ENCODE results near the gene FBXW4.

Gene FBXW4

GRCh38 chr10:101696632-101697031, 1.7 kb upstream of the FBXW4 start:
- no peak for DNase-seq (ENCODE audit: low read depth in 2 of 2)

GRCh38 chr10:101695404-101695890, 477 bp upstream of the FBXW4 start:
- no peak for DNase-seq (ENCODE audit: low read depth in 2 of 2)

DNA sequence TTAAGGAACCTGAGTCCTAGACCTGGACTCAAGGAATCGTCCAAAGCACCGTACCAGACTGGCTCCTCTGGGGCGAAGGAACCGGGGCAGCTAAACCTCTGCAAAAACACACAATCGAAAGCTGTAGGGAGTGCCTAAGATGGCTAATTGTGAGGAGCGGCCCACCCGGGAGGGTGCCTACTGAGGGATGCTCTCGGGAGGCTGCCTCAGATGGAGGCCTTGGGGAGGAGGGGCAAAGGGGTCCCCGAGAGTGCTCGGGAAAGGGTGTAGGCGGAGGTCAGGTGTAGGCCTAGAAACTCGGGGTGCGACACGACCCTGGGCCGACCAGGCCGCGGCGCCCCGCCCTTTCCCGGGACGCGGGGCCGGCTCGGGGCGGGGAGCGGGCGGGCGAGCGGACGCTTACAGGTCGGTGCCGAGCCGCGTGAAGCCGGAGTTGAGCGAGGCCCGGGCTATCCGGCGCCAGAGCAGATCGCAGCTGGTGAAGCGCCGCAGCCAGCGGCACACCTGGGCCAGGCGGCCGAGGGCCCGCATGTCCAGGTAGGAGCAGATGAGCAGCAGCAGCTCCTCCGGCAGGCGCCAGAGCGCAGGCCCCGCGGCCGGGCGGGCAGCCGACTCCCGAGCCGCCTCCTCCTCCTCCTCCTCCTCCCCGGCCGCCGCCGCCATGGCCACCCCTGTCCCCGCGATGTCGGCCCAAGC, 844 bp downstream of the FBXW4 start:
- DNase-seq (ENCODE audit: low read depth in 2 of 2): peak; percentile 36 to 54

- DNase-seq (ENCODE audit: low read depth in 2 of 2): peak in 1 of 2 donors; percentile 2
Observed at GRCh38 chr10:101693651-101693977, 1.4 kb downstream of the FBXW4 start.

DNA sequence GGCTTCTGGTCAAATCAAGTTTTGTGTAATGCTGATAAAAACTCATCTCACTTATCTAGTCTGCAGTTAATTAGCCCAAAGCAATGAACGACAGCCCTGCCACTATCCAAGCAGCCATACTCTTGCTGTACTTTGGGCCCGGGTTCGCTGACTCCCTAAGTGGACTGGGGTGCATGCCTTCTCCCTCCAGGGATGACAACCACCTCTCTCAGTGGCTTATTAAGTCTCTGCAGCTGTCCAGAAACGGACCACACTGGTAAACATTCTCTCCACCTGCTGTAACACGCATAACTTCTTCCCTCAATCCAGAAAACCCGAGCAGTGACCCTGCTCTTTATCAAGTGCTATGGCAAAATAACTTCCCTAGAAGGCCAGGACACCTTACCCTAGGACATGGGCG, 3.9 kb downstream of the FBXW4 start:
- DNase-seq (ENCODE audit: low read depth in 2 of 2): no peak

- DNase-seq (ENCODE audit: low read depth in 2 of 2): no peak
Observed at GRCh38 chr10:101690461-101690860, 4.5 kb downstream of the FBXW4 start.

- DNase-seq (ENCODE audit: low read depth in 2 of 2): no peak
Observed at GRCh38 chr10:101687071-101687658, 7.8 kb downstream of the FBXW4 start.

GRCh38 chr10:101686133-101686925, 8.6 kb downstream of the FBXW4 start:
- DNase-seq (ENCODE audit: low read depth in 2 of 2): no peak

- DNase-seq (ENCODE audit: low read depth in 2 of 2): no peak
Observed at GRCh38 chr10:101684782-101685181, 10.2 kb downstream of the FBXW4 start.

- DNase-seq (ENCODE audit: low read depth in 2 of 2): no peak
Observed at GRCh38 chr10:101683276-101683675, 11.7 kb downstream of the FBXW4 start.

GRCh38 chr10:101682172-101682825, 12.7 kb downstream of the FBXW4 start:
- no peak for DNase-seq (ENCODE audit: low read depth in 2 of 2)

DNA sequence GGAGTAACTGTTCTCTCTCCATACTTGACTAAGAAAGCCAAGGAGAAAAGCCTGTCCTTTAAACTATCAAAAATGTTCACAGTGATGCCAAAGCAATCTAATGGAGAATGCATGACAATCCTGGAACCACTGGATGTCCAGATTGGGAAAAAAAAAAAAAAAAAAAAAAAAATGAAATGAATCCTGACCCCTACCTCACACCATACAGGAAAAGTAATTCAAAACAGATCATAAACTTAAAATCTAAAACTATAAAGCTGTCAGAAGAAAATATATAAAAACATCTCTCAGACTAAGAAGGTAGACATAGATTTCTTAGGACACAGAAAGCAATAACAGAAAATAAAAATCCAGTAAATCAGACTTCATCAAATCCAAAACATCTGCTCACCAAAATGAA, 18.4 kb downstream of the FBXW4 start:
- DNase-seq (ENCODE audit: low read depth in 2 of 2): no peak

DNA sequence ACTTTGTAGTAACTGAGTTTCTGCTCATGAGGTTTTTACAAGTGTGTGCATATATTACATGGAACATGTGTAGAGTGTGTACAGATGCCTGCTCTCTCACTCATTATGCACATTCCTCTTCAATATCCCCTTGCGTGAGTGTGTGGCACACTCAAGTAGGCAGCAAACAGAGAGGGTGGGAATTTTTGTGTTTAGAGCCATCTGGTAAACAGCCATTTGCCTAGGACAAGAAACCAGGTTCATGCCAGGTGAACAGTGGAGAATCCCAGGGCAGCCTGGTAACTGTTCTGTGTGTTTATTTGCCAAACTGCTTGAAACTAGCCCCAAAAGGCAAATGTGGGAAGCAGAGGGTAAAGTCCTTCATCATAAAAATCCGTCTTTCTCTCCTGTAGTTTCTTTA, 19.9 kb downstream of the FBXW4 start:
- DNase-seq (ENCODE audit: low read depth in 2 of 2): no peak

GRCh38 chr10:101672536-101672935, 22.4 kb downstream of the FBXW4 start:
- no peak for DNase-seq (ENCODE audit: low read depth in 2 of 2)

DNA sequence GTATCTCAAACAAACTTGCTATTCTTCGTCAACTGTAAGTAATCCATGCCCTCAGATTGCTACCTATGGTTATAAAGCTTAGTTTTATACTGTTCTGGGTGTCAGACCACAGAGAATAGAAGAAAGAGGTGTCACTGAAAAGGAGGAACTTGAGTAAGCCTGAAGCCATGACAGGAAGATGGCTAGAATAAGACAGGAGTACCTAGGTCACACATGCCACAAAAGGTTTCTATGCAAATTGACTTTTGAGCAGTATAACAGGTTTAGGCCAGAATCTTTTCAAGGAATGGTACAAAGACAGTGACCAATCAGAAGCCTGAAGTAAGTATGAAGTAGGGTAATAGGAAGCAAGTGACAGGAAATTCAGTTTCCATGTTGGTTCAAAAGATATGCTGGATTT, 23.5 kb downstream of the FBXW4 start:
- no peak for DNase-seq (ENCODE audit: low read depth in 2 of 2)

DNA sequence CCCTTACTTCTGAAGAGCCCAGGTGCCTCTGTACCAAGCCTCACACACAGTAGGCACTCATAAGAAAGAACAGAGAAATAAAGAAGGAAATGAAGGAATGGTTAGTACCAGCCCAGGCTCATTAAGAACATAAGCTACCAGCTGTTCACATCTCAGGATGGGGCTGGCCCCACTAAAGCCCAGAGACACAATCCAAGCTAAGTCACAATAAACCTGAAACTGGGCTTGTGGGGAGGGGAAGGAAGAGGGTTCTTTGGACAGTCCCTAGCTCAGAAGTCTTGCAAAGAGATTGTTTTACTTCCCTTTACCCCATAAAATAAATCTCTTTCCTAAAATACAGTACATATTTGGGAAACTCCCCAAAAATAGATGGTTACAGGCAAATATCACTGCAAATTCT, 24.3 kb downstream of the FBXW4 start:
- DNase-seq (ENCODE audit: low read depth in 2 of 2): no peak

DNA sequence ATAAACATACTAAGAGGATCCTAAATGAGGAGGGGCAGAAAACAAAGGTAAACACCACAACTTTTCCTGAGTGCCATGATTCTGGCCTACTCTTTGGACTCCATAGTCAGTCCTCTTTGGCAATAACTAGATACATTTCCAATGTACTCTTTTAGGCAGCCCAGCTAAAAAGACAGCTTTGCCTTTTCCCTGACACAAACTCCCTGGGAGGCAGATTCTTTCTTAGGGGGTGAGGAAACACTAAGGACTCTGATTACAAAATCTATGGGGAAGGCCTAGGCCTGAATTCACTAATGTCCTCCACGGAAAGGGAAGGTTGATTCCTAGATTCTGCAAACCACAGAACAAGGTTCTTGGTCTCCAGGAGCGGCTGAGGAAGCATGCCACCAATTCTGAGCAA, 25.8 kb downstream of the FBXW4 start:
- DNase-seq (ENCODE audit: low read depth in 2 of 2): no peak

- DNase-seq (ENCODE audit: low read depth in 2 of 2): no peak
Observed at GRCh38 chr10:101668566-101668965, 26.4 kb downstream of the FBXW4 start.

- no peak for DNase-seq (ENCODE audit: low read depth in 2 of 2)
Observed at GRCh38 chr10:101666083-101666482, 28.9 kb downstream of the FBXW4 start.

DNA sequence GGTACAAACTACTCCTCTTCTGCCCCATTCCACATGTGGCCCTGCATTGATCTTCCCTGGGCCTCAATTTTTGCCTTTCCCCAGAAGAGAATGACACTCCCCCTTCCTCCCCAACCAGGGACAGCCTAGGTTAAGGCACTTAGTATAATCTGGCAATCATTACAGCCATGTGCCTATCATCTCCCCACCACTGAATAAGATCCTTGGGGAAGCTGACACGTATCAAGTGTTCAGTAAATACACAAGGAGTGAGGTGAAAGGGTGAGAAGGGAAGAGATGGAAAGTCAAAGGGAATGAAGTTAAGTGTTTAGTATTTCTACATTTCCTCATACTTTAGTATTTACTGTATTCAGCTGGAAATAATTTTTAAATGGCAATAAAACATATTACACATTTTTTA, 31.9 kb downstream of the FBXW4 start:
- DNase-seq (ENCODE audit: low read depth in 2 of 2): no peak

DNA sequence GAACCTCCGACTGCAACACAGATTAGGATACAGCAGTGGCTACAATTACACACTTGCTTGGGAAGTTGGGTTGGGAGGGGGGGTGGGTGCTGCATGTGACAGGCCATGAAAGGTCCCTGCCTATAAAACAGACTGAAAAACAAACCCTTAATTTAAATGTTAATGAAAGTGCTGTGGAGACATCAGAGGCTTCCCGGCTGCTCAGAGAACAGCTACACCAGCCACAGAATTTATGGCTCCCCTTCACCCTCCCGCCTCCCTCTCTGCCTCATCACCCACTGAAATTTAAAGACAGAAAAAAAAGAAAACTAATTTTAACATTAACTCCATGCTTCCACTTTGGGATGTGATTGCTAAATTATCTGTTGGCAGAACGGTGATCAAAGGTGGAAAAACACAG, 34.7 kb downstream of the FBXW4 start:
- no peak for DNase-seq (ENCODE audit: low read depth in 2 of 2)

- DNase-seq (ENCODE audit: low read depth in 2 of 2): no peak
Observed at GRCh38 chr10:101658975-101659374, 36.0 kb downstream of the FBXW4 start.

Measured in stimulated activated CD4-positive, alpha-beta T cell treated with anti-CD3 and anti-CD28 coated beads, Interleukin-15, amount 100 ng/mL, for 48 hours (primary cell).